Gastrocnemius medialis (tissue), 4 donors: ENCODE measurements around the gene AOC1. TPM values are rescaled to one million over a fixed set of nuclear protein-coding genes. Genes with fewer than 3 reads are reported as not detected.

Experiments
- ATAC-seq, 2 donors: fragments of 150-250 bp; one replicate each; pipeline ENCODE4 v1.9.1; 2016
- DNase-seq, 2 donors: peaks; one replicate each; pipeline ENCODE4 v3.0.0-alpha.2; 2019
- H3K27ac ChIP-seq, 4 donors: fragments of 200-600 bp; sonication (generic); 1 replicate in 1 of 4; 2 replicates in 3 of 4; pipeline ENCODE4 v1.5.1; 2016 to 2018; ENCODE audit warnings: mild to moderate bottlenecking in 2 of 4, moderate library complexity in 1 of 4
- H3K27me3 ChIP-seq, 3 donors: fragments of 200-600 bp; sonication (generic) in 2 of 3; 1 replicate in 1 of 3; 2 replicates in 2 of 3; pipeline versions ENCODE4 v1.5.1 to v1.6.0; 2016 to 2019; ENCODE audit warnings: mild to moderate bottlenecking in 1 of 3, moderate library complexity in 1 of 3
- H3K36me3 ChIP-seq, 2 donors: fragments of 200-600 bp; sonication (generic) in 1 of 2; one replicate each; pipeline ENCODE4 v1.5.1; 2017 to 2018
- H3K4me1 ChIP-seq, 2 donors: fragments of 200-600 bp; sonication (generic) in 1 of 2; one replicate each; pipeline ENCODE4 v1.5.1; 2016 to 2017; ENCODE audit warnings: mild to moderate bottlenecking in 2 of 2
- H3K4me3 ChIP-seq, 4 donors: fragments of 200-600 bp; sonication (generic) in 3 of 4; 1 replicate in 1 of 4; 2 replicates in 3 of 4; pipeline ENCODE4 v1.5.1; 2016 to 2019; ENCODE audit warnings: mild to moderate bottlenecking in 2 of 4
- H3K9me3 ChIP-seq, 3 donors: fragments of 200-600 bp; sonication (generic) in 2 of 3; 1 replicate in 1 of 3; 2 replicates in 2 of 3; pipeline ENCODE4 v1.5.1; 2016 to 2019
- POLR2A ChIP-seq, 2 donors: fragments of 450-650 bp; IDR thresholded peaks; one replicate each; pipeline ENCODE4 v1.6.1; 2017; ENCODE audit warnings: antibody characterized with exemption in 2 of 2, mild to moderate bottlenecking in 2 of 2, moderate library complexity in 2 of 2
- in situ Hi-C, 4 donors: fragments of 200-750 bp; cut with MboI; loops; one replicate each; pipeline versions ENCODE4 v1.15.0 to v1.8.0; 2017; ENCODE audit warnings: low sequenced_read_pairs in 4 of 4
- intact Hi-C: fragments of 100-400 bp; cut with DNase I; formaldehyde crosslinking; loops from one replicate; pipeline ENCODE4 v1.15.1; 2023; ENCODE audit warnings: low total_unique reads
- total RNA-seq, 4 donors: library from RNA; depleted of rRNA; stranded (reverse); fragments of >200 nt; gene quantifications; one replicate each; pipeline versions ENCODE4 v1.1.0 to v1.2.3, GENCODE V29; 2016
- TF ChIP-seq, protein P1 (sequence below), 5 experiments: fragments of 450-650 bp in 3 of 5; fragments of 200-600 bp in 2 of 5; sonication (generic) in 2 of 5; IDR thresholded peaks in 4 of 5; conservative IDR thresholded peaks in 1 of 5; 1 replicate in 4 of 5; 2 replicates in 1 of 5; pipeline ENCODE4 v1.5.1; 2016 to 2019; ENCODE audit warnings: antibody characterized with exemption in 5 of 5, mild to moderate bottlenecking in 3 of 5, moderate library complexity in 3 of 5

AOC1 gene
- total RNA-seq, 4 donors from 2014 or later = 1.6 TPM; not detected in 3

DNA sequence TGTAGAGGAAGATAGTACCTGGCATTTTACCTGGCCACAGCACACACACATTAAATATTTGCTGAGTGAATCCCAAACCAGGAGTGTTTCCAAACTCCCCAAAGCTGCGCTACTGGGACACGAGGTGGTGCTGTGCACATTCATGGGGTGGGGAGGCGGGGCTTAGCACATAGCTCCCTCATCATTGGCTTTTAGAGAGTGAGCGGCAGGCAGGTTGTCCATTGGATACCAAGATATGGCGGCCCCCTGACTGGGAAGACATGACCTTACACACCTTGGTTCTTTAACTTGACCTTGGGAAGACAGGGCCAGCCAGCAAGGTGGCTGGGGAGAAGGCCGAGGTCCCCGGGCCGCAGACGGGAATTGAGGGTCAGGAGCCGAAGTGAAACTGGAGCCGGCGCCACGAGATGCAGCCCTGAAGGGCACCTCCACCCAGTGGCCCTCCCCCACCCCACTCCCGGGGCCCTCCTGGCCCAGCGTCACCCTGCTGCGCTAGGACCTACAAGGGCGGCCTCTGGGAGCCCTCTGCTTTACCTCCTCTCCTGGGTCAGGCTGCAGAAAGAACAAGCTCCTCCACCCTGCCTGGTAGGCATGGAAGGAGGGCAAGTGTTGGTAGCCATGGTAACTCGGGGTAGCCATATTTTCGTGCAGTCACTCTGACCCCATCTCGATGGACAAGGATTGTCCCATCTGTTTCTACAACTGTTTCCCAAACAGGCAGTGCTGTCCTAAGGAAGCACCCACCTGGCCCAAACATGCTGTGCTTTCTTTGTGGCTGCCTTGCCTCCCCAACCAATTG, 27.7 kb upstream of the AOC1 start:
- no peaks in the 10 kb centered on the region for H3K36me3 ChIP-seq
- DNase-seq (no peak), ATAC-seq (no peak)
- no peak overlapping the region for H3K27ac ChIP-seq
- H3K4me1 ChIP-seq = no peaks in the 10 kb centered on the region
- intact Hi-C loops = no loop called here
- H3K4me3 ChIP-seq = no peak overlapping the region
- H3K27me3 ChIP-seq = no peaks in the 10 kb centered on the region
- no peak for TF ChIP-seq POLR2A (IDR thresholded peaks at IDR 0.05)
- TF ChIP-seq, protein P1, sequence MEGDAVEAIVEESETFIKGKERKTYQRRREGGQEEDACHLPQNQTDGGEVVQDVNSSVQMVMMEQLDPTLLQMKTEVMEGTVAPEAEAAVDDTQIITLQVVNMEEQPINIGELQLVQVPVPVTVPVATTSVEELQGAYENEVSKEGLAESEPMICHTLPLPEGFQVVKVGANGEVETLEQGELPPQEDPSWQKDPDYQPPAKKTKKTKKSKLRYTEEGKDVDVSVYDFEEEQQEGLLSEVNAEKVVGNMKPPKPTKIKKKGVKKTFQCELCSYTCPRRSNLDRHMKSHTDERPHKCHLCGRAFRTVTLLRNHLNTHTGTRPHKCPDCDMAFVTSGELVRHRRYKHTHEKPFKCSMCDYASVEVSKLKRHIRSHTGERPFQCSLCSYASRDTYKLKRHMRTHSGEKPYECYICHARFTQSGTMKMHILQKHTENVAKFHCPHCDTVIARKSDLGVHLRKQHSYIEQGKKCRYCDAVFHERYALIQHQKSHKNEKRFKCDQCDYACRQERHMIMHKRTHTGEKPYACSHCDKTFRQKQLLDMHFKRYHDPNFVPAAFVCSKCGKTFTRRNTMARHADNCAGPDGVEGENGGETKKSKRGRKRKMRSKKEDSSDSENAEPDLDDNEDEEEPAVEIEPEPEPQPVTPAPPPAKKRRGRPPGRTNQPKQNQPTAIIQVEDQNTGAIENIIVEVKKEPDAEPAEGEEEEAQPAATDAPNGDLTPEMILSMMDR (IDR thresholded peaks at IDR 0.05 in 4 of 5, conservative IDR thresholded peaks at IDR 0.05 in 1 of 5) = no peak
- in situ Hi-C loops = no loop called here
- H3K9me3 ChIP-seq = no peaks in the 10 kb centered on the region

DNA sequence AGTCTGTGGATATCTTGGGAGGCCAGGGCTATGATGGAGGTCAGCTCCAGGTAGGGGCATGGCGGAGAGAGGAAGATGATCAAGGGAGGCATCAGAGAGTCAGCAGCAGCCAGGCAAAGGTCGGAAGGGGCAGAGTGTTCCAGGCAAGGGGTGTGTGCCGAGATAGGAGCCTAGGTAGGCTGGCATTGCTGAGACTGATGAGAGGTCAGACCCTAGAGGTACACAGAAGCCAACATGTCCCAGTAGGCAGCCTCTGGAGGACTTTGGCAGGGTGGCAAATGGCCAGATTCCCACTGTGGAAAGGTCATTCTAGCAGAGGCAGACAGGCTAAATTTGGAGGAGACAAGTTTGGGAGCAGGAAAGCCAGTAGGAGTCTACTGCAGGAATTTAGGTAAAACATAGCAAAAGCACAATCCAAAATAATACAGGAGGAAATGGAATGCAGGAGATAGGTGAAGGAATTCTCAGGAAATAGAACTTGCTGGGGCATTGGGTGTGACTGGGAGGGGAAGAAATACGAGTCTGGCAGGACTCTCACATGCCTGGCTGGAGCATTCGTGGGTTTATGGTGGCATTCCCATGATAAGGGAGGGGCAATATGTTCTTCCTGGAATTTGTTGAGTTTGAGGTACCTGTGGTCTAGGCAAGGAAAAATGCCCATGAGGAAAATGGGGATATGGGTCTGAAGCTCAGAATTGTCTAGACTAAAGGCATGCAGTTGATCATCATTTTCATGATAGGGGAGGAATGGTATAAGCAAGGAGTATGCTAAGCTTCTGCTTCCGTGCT, 26.1 kb upstream of the AOC1 start:
- Histone ChIP-seq H3K27ac (no peak overlapping the region), H3K27me3 (no peaks in the 10 kb centered on the region), H3K4me1 (no peaks in the 10 kb centered on the region), H3K36me3 (no peaks in the 10 kb centered on the region), H3K4me3 (no peak overlapping the region), H3K9me3 (no peaks in the 10 kb centered on the region)
- no peak for DNase-seq
- intact Hi-C loops = no loop called here
- TF ChIP-seq, protein P1 (IDR thresholded peaks at IDR 0.05 in 4 of 5, conservative IDR thresholded peaks at IDR 0.05 in 1 of 5) = no peak
- TF ChIP-seq POLR2A (IDR thresholded peaks at IDR 0.05) = no peak
- ATAC-seq = no peak
- in situ Hi-C loops = no loop called here

DNA sequence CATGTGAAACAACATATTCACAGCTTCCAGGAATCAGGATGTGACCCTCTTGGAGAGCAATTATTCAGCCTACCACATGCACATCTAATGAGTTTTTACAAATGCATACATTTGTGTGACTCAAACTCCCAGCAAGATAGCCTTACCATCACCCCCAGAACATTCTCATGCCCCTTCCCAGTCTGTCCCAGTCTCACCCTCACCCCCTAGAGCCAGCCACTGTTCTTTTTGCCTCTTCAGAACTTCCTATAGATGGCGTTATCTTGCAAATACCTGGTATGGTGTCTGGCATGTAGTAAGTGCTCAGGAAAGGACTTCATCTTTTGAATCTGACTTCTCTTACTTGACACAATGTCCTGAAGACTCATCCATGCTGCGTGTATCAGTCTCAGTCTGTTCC, 23.9 kb upstream of the AOC1 start:
- no peaks in the 10 kb centered on the region for H3K36me3 ChIP-seq
- ATAC-seq = no peak
- intact Hi-C loops = no loop called here
- H3K27me3 ChIP-seq = no peaks in the 10 kb centered on the region
- no peak for TF ChIP-seq POLR2A (IDR thresholded peaks at IDR 0.05)
- TF ChIP-seq, protein P1 (IDR thresholded peaks at IDR 0.05 in 4 of 5, conservative IDR thresholded peaks at IDR 0.05 in 1 of 5) = no peak
- no peaks in the 10 kb centered on the region for H3K9me3 ChIP-seq
- in situ Hi-C loops = no loop called here
- H3K4me3 ChIP-seq = no peak overlapping the region
- no peak for DNase-seq
- H3K4me1 ChIP-seq = no peaks in the 10 kb centered on the region
- no peak overlapping the region for H3K27ac ChIP-seq

DNA sequence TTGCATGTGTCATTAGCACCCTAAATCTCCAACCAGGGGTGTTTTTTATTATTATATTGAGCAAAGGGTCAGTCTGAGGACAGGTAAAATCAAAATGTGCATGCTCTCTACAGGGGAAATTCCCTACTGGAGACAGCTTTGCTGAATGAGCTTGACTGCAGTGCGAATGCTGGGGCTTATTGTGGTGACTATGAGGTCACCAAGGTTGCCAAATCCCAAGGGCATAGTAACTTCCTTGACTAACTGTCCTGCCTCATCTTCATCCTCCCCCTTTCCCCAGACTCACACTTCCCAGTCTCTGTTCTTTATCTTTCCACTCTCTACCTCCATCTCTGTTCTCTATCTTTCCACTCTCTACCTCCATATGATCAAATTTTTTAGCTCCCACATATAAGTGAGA, 22.9 kb upstream of the AOC1 start:
- no peak overlapping the region for H3K4me3 ChIP-seq
- no peak overlapping the region for H3K27ac ChIP-seq
- H3K4me1 ChIP-seq = no peaks in the 10 kb centered on the region
- in situ Hi-C loops = no loop called here
- no peak for ATAC-seq
- no peak for TF ChIP-seq POLR2A (IDR thresholded peaks at IDR 0.05)
- TF ChIP-seq, protein P1 (IDR thresholded peaks at IDR 0.05 in 4 of 5, conservative IDR thresholded peaks at IDR 0.05 in 1 of 5) = no peak
- no peaks in the 10 kb centered on the region for H3K27me3 ChIP-seq
- intact Hi-C loops = no loop called here
- no peak for DNase-seq
- no peaks in the 10 kb centered on the region for H3K36me3 ChIP-seq
- no peaks in the 10 kb centered on the region for H3K9me3 ChIP-seq
